ENCODE data around the gene PAEP. TPM values are rescaled to one million over a fixed set of nuclear protein-coding genes. Genes with fewer than 3 reads are reported as not detected.

The PAEP gene
- total RNA-seq, 1 experiment from 2014 or later, result not detected

GRCh38 chr9:135581636-135582426 lies 20.3 kb downstream of the PAEP start:
- ChIA-PET CTCF (no interaction called here), POLR2A (no interaction called here)

GRCh38 chr9:135582541-135582940 lies 21.0 kb downstream of the PAEP start:
- no peaks in the 10 kb centered on the region for H3K4me1 ChIP-seq (ENCODE audit: control insufficient read depth, insufficient read depth, low read length)
- ATAC-seq (no peak), DNase-seq (ENCODE audit: low read depth, low spot score) (no peak)
- H3K4me3 ChIP-seq (ENCODE audit: low read depth in 2 of 2, low read length in 2 of 2), result no peak overlapping the region
- no peaks in the 10 kb centered on the region for H3K27me3 ChIP-seq (ENCODE audit: control insufficient read depth, insufficient read depth, low read length)
- H3K36me3 ChIP-seq (ENCODE audit: control insufficient read depth, insufficient read depth, low read length), result no peaks in the 10 kb centered on the region
- in situ Hi-C loops (cut with HindIII; ENCODE audit: low pct_unique_long_range_greater_than_20kb, low sequenced_read_pairs) (no loop called here), intact Hi-C loops (cut with micrococcal nuclease; ENCODE audit: unreplicated experiment) (no loop called here)
- TF ChIP-seq REST (IDR thresholded peaks at IDR 0.05; ENCODE audit: insufficient read depth in 1 of 2, low read depth in 2 of 2, low read length in 1 of 2) (no peak), TCF7L2 (IDR thresholded peaks at IDR 0.05; ENCODE audit: low read depth, low read length) (no peak), SIN3A (IDR thresholded peaks at IDR 0.05; ENCODE audit: borderline replicate concordance, insufficient read depth, low read depth, low read length) (no peak), CTCF (IDR thresholded peaks at IDR 0.05) (no peak), POLR2AphosphoS5 (IDR thresholded peaks at IDR 0.05; ENCODE audit: low read depth, low read length) (no peak)
- CTCF ChIA-PET, result no interaction called here
- no TSS peak for BruUV-seq (replicated peaks)
- H3K27ac ChIP-seq (ENCODE audit: low read length), result no peak overlapping the region
- POLR2A ChIA-PET, result no interaction called here
- H3K9me3 ChIP-seq (ENCODE audit: control insufficient read depth, insufficient read depth, low read depth, low read length), result no peaks in the 10 kb centered on the region

More at GRCh38 chr9:135581636-135582426, 20.3 kb downstream of the PAEP start:
- intact Hi-C loops (cut with micrococcal nuclease; ENCODE audit: unreplicated experiment), result no loop called here
- DNase-seq (ENCODE audit: low read depth, low spot score), result no peak
- Histone ChIP-seq H3K27me3 (ENCODE audit: control insufficient read depth, insufficient read depth, low read length) (no peaks in the 10 kb centered on the region), H3K9me3 (ENCODE audit: control insufficient read depth, insufficient read depth, low read depth, low read length) (no peaks in the 10 kb centered on the region), H3K4me3 (ENCODE audit: low read depth in 2 of 2, low read length in 2 of 2) (no peak overlapping the region), H3K27ac (ENCODE audit: low read length) (no peak overlapping the region), H3K36me3 (ENCODE audit: control insufficient read depth, insufficient read depth, low read length) (no peaks in the 10 kb centered on the region), H3K4me1 (ENCODE audit: control insufficient read depth, insufficient read depth, low read length) (no peaks in the 10 kb centered on the region)
- in situ Hi-C loops (cut with HindIII; ENCODE audit: low pct_unique_long_range_greater_than_20kb, low sequenced_read_pairs), result no loop called here
- ATAC-seq, result no peak
- no peak for TF ChIP-seq POLR2AphosphoS5 (IDR thresholded peaks at IDR 0.05; ENCODE audit: low read depth, low read length)
- no peak for TF ChIP-seq SIN3A (IDR thresholded peaks at IDR 0.05; ENCODE audit: borderline replicate concordance, insufficient read depth, low read depth, low read length)
- TF ChIP-seq CTCF (IDR thresholded peaks at IDR 0.05), result no peak
- no peak for TF ChIP-seq REST (IDR thresholded peaks at IDR 0.05; ENCODE audit: insufficient read depth in 1 of 2, low read depth in 2 of 2, low read length in 1 of 2)
- TF ChIP-seq TCF7L2 (IDR thresholded peaks at IDR 0.05; ENCODE audit: low read depth, low read length), result no peak
- BruUV-seq (replicated peaks), result no TSS peak

All from Panc1 (cell line).